HG02610 (cell line): ENCODE data around the gene CCDC121.

ENCODE experiments used
- ATAC-seq: cut with Tn5 transposase; IDR thresholded peaks from one replicate; pipeline ENCODE4 v1.9.1; 2021; ENCODE audit warnings: mild to moderate bottlenecking, moderate library complexity; ENCODE audit not compliant: unreplicated experiment

CCDC121 gene, protein sequence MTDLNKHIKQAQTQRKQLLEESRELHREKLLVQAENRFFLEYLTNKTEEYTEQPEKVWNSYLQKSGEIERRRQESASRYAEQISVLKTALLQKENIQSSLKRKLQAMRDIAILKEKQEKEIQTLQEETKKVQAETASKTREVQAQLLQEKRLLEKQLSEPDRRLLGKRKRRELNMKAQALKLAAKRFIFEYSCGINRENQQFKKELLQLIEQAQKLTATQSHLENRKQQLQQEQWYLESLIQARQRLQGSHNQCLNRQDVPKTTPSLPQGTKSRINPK

DNA sequence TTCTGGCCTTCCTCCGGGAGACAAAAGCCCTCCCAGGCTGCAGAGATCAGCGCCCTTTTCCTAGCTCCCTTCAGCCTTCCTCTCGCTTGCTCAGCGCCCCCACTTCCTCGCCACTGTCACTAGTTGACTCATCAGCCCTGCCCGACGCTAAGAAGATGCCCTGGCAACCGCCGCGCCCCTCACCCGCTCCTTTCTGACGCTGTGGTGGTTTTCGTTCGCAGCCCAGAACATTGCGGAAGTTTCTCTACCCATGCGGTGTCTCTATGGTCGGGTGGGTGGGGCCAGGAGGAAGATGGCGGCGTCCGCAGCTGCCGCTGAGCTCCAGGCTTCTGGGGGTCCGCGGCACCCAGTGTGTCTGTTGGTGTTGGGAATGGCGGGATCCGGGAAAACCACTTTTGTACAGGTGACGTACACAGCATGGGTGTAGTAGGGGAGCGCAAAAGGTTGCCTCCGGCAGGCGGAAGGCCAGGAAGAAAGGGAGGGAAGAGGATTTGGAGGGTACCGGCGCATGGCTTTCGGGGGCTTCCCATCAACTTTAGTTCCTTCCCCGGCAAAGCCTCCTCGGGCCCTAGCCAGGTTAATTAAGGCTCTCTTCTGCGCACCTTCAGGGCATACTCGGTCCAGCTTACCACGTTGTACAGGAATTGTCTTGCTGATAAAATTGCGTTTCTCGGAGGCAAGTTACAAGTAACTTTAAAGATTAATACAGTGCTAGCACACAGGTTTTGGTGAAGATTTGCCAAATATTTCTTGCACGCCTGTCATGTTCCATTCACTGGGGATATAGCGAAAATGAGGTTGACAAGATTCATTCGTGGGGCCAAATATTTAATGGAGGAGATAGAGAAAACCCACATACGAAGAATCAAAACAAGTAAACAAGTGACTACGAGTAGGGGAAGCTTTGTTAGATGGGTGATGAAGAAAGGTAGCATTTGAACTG is at the start of gene CCDC121, which contains the start of gene GPN1:
CCDC121 (minus strand) TSS at position 246 of the 943 bp plus-strand sequence. CDS start 1,213 bp downstream, outside the sequence.
GPN1 (plus strand) TSS at position 284 of the 943 bp plus-strand sequence; CDS start at position 293, 9 bp downstream.
- peak; percentile 97 for ATAC-seq

DNA sequence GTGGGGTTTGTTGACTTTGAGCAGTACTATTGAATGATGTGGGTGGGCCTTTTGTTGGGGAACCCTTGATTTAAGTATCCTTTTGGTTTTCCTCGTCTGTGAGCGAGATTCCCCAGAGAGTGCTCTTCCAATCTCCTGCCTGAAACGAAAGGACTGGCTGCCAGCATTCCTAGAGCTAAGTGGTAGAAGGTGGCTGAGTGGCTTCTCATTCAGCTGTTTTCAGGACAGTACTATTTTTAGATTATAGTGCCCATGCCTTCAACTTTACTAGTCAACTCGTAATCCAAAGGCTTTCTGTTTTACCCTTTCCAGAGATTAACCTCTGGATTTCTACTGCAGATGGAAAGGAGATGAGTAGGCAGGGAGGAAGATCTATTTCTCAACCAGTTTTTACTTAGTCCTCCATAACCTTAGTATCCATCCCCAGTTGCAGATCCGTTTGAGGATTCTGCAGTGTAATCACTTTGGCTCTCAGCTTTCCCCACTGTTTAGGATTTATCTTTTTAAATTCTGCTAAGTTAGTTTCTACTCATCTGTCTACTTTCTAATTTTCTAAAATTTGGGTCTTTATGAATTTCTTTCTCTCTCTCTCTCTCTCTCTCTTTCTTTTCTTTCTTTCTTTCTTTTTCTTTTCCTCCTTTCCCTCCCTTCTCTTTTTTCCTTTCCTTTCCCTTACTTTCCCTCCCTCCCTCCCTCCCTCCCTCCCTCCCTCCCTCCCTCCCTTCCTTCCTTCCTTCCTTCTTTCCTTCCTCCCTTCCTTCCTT is 44.1 kb upstream of the CCDC121 start:
- ATAC-seq: no peak

- no peak for ATAC-seq
Observed at GRCh38 chr2:27671235-27671634, 42.4 kb upstream of the CCDC121 start.

DNA sequence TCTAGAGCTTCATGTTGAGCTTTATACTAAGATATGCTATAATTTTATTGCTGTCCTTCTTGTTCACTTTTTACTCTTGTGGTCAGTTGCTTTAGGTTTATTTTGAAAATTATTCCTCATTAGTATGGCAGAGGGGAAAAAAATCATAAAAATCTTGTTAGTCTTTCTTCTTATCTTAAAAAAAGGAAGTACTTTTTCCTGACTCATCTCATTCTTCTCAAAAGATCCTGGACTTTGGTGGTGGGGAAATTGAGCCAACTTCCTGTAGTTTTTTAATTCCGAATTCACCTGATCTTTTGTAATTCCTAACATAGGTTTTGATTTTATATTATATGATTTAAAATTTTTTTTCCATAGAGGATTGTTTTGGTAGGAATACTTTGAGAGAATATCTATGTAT is 38.6 kb upstream of the CCDC121 start:
- no peak for ATAC-seq

- no peak for ATAC-seq
Observed at GRCh38 chr2:27664622-27665363, 36.0 kb upstream of the CCDC121 start.

DNA sequence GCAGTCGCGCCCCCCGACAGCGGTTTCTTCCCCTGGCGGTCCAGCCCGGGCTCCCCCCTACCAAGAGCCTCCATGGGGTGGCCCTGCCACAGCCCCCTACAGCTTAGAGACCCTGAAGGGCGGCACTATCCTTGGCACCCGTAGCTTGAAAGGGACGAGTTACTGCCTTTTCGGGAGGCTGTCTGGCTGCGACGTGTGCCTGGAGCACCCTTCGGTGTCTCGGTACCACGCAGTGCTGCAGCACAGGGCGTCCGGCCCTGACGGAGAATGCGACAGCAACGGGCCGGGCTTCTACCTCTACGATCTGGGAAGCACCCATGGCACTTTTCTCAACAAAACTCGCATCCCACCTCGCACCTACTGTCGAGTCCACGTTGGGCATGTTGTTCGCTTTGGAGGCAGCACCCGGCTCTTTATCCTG is 35.4 kb upstream of the CCDC121 start:
- peak; percentile 13 for ATAC-seq

DNA sequence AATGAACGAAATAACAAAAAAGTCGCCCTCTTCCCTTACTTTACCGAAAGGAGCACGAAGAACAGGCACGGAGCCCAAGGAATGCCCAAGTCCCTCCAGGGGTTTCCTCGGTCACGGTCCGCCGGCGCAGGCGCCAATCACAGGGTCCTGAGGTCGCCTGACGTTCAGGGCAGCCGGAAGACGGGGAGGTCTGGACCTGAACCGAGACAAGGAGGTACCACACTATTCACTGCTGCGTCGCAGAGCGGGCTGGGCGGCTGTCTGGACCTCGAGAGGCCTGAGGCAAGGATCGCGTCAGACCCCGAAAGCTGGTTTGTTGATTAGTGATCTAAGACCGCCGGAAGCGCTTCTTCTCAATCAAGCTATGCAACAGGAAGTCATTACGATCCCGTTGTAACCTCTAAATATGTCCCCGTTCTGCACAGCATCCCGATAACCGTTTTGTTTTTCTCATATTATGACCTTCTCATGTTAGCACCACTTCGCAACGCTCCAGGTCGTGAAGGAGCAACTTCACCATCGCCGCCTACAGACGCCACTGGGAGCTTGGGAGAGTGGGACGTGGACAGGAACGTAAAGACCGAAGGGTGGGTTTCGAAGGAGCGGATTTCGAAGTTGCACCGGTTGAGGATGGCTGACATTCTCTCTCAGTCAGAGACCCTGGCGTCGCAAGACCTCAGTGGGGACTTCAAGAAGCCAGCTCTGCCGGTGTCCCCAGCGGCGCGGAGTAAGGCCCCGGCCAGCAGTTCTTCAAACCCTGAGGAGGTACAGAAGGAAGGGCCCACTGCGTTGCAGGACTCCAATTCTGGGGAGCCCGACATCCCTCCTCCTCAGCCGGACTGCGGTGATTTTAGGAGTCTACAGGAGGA is 34.7 kb upstream of the CCDC121 start, which contains the start of the genes SLC4A1AP and SUPT7L:
SLC4A1AP (plus strand) TSS at position 605 of the 869 bp plus-strand sequence; CDS start at position 631, 26 bp downstream.
SUPT7L (minus strand) TSS at position 330 of the 869 bp plus-strand sequence. CDS start 1,422 bp downstream, outside the sequence.
- ATAC-seq: peak; percentile 69

- ATAC-seq: no peak
Observed at GRCh38 chr2:27661371-27661770, 32.6 kb upstream of the CCDC121 start.

GRCh38 chr2:27655155-27655951 is 26.5 kb upstream of the CCDC121 start:
- no peak for ATAC-seq

GRCh38 chr2:27653397-27653796 is 24.6 kb upstream of the CCDC121 start:
- ATAC-seq: no peak

- no peak for ATAC-seq
Observed at GRCh38 chr2:27652790-27653189, 24.0 kb upstream of the CCDC121 start.

DNA sequence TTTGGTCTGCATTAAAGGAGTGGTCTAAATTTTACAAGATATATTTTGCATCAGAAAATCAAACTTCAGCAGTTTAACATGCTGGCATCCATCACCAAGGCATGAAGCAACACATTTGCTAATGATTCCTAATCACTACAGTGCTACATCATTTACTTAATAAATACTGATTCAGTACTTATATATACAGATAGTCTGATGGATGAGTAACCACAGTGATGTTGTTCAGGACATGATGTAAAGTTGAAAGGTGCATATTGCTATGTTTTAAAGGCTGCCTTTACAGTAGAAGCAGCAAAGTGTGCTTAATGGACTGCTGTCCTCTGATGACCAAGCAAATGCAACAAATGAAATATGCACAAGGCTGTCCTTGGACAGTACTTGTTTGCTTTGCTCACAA is 23.5 kb upstream of the CCDC121 start:
- ATAC-seq: no peak

DNA sequence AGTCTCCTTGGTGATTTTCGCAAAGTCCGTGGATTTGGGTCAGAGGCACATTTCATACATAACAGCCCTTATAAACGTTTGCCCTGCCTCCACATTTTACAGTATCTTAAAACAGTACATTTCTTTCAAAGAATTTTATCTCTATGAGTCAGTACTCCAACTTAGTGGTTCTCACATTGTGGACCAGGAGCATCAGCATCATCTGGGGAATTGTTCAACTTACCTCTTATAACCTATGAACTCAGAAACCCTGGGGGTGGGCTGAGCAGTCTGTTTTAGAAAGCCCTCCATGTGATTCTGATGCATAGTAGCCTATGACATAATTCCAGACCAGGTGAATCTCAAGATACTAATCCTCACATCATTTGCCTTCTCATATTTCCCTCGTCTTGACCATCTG is 22.2 kb upstream of the CCDC121 start:
- ATAC-seq: no peak

- ATAC-seq: no peak
Observed at GRCh38 chr2:27647737-27648136, 18.9 kb upstream of the CCDC121 start.

DNA sequence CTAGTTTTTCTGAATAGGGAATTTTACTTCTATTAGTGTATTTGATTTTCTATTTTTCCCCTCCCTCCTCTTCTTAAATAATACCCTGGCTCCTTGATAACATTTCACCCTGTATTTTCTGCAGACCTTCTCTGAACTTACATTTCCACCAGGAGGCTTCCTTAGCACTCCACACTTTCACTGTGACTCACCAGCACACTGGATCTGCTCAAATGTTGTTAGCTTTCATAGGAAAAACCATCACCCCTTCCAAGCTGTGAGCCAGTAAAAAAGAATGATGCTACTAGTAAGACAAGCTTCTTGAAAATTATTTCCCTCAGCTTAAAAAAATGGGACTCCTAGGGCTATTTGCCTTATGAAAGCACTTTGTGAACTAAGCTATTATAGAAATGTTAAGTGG is 18.5 kb upstream of the CCDC121 start:
- no peak for ATAC-seq

DNA sequence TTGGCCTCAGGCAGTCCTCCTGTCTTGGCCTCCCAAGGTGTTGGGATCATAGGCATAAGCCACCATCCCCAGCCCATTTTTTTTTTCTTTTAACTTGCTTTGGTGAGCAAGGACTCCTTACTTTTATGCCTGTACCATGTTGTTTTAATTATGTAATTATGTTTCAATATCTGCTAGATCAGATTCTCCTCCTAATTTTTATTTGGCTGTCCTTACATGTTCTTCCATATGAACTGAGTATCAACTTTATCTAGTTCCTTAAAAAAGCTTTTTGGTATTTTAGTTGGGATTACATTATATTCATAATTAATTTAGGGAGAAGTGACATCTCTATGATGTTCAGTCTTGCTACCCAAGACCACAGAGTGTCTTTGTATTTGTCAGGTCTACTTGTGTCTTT is 16.4 kb upstream of the CCDC121 start:
- ATAC-seq: no peak

GRCh38 chr2:27640722-27641245 is 12.0 kb upstream of the CCDC121 start:
- ATAC-seq: no peak

GRCh38 chr2:27638709-27639108 is 9.9 kb upstream of the CCDC121 start:
- no peak for ATAC-seq
